ENCODE results near the gene CDH23. TPM values are rescaled to one million over a fixed set of nuclear protein-coding genes. Genes with fewer than 3 reads are reported as not detected.

Gene CDH23
- total and polyA plus RNA-seq, 2 donors = 3.6 to 9.9 TPM

GRCh38 chr10:71515531-71516172 lies 118.9 kb downstream of the CDH23 start:
- Histone ChIP-seq H3K4me1 (ENCODE audit: insufficient read depth) (no peaks in the 10 kb centered on the region), H3K4me3 (ENCODE audit: low read depth, low read length) (no peak overlapping the region), H3K36me3 (ENCODE audit: insufficient read depth) (no peaks in the 10 kb centered on the region), H3K27ac (ENCODE audit: low read depth) (no peak overlapping the region)
- no peak for DNase-seq (ENCODE audit: extremely low spot score)

GRCh38 chr10:71516890-71517289 lies 120.2 kb downstream of the CDH23 start:
- no peaks in the 10 kb centered on the region for H3K36me3 ChIP-seq (ENCODE audit: insufficient read depth)
- H3K4me1 ChIP-seq (ENCODE audit: insufficient read depth) = no peaks in the 10 kb centered on the region
- H3K4me3 ChIP-seq (ENCODE audit: low read depth, low read length) = no peak overlapping the region
- DNase-seq (ENCODE audit: extremely low spot score) = no peak
- no peak overlapping the region for H3K27ac ChIP-seq (ENCODE audit: low read depth)
- 88% methylated on average over 8 of the region's 8 CpGs for whole genome bisulfite sequencing

- 85% methylated on average over 18 of the region's 18 CpGs for WGBS
Observed at GRCh38 chr10:71517298-71518169, 120.8 kb downstream of the CDH23 start.

GRCh38 chr10:71520042-71520441 lies 123.3 kb downstream of the CDH23 start:
- no peak overlapping the region for H3K4me3 ChIP-seq (ENCODE audit: low read depth, low read length)
- WGBS = 87% methylated on average over 8 of the region's 8 CpGs
- no peaks in the 10 kb centered on the region for H3K4me1 ChIP-seq (ENCODE audit: insufficient read depth)
- H3K27ac ChIP-seq (ENCODE audit: low read depth) = no peak overlapping the region
- no peaks in the 10 kb centered on the region for H3K36me3 ChIP-seq (ENCODE audit: insufficient read depth)
- DNase-seq (ENCODE audit: extremely low spot score) = no peak

More at GRCh38 chr10:71517298-71518169, 120.8 kb downstream of the CDH23 start:
- no peak for DNase-seq (ENCODE audit: extremely low spot score)
- Histone ChIP-seq H3K4me3 (ENCODE audit: low read depth, low read length) (no peak overlapping the region), H3K27ac (ENCODE audit: low read depth) (no peak overlapping the region), H3K4me1 (ENCODE audit: insufficient read depth) (no peaks in the 10 kb centered on the region), H3K36me3 (ENCODE audit: insufficient read depth) (no peaks in the 10 kb centered on the region)

- Histone ChIP-seq H3K4me3 (ENCODE audit: low read depth, low read length) (no peak overlapping the region), H3K36me3 (ENCODE audit: insufficient read depth) (no peaks in the 10 kb centered on the region), H3K27ac (ENCODE audit: low read depth) (no peak overlapping the region), H3K4me1 (ENCODE audit: insufficient read depth) (no peaks in the 10 kb centered on the region)
- no peak for DNase-seq (ENCODE audit: extremely low spot score)
- WGBS = 80% methylated on average over 14 of the region's 14 CpGs
Observed at GRCh38 chr10:71521504-71522441, 125.1 kb downstream of the CDH23 start.

GRCh38 chr10:71522442-71523144 lies 125.9 kb downstream of the CDH23 start:
- 76% methylated on average over 5 of the region's 5 CpGs for WGBS
- no peak for DNase-seq (ENCODE audit: extremely low spot score)
- no peak overlapping the region for H3K4me3 ChIP-seq (ENCODE audit: low read depth, low read length)
- H3K36me3 ChIP-seq (ENCODE audit: insufficient read depth) = no peaks in the 10 kb centered on the region
- no peak overlapping the region for H3K27ac ChIP-seq (ENCODE audit: low read depth)
- no peaks in the 10 kb centered on the region for H3K4me1 ChIP-seq (ENCODE audit: insufficient read depth)

- H3K4me3 ChIP-seq (ENCODE audit: low read depth, low read length) = no peak overlapping the region
- H3K27ac ChIP-seq (ENCODE audit: low read depth) = no peak overlapping the region
- no peaks in the 10 kb centered on the region for H3K4me1 ChIP-seq (ENCODE audit: insufficient read depth)
- DNase-seq (ENCODE audit: extremely low spot score) = no peak
- H3K36me3 ChIP-seq (ENCODE audit: insufficient read depth) = no peaks in the 10 kb centered on the region
- 85% methylated on average over 6 of the region's 6 CpGs for WGBS
Observed at GRCh38 chr10:71523756-71524155, 127.0 kb downstream of the CDH23 start.

- DNase-seq (ENCODE audit: extremely low spot score) = no peak
- H3K4me1 ChIP-seq (ENCODE audit: insufficient read depth) = no peaks in the 10 kb centered on the region
- H3K27ac ChIP-seq (ENCODE audit: low read depth) = no peak overlapping the region
- 89% methylated on average over 5 of the region's 5 CpGs for WGBS
- H3K4me3 ChIP-seq (ENCODE audit: low read depth, low read length) = no peak overlapping the region
- H3K36me3 ChIP-seq (ENCODE audit: insufficient read depth) = no peaks in the 10 kb centered on the region
Observed at GRCh38 chr10:71525092-71525491, 128.4 kb downstream of the CDH23 start.

GRCh38 chr10:71525721-71526120 lies 129.0 kb downstream of the CDH23 start:
- 80% methylated on average over 5 of the region's 5 CpGs for WGBS
- H3K27ac ChIP-seq (ENCODE audit: low read depth) = no peak overlapping the region
- DNase-seq (ENCODE audit: extremely low spot score) = no peak
- no peak overlapping the region for H3K4me3 ChIP-seq (ENCODE audit: low read depth, low read length)
- H3K36me3 ChIP-seq (ENCODE audit: insufficient read depth) = no peaks in the 10 kb centered on the region
- H3K4me1 ChIP-seq (ENCODE audit: insufficient read depth) = no peaks in the 10 kb centered on the region

- 81% methylated on average over 11 of the region's 11 CpGs for WGBS
- no peak overlapping the region for H3K4me3 ChIP-seq (ENCODE audit: low read depth, low read length)
- H3K36me3 ChIP-seq (ENCODE audit: insufficient read depth) = no peaks in the 10 kb centered on the region
- DNase-seq (ENCODE audit: extremely low spot score) = no peak
- no peak overlapping the region for H3K27ac ChIP-seq (ENCODE audit: low read depth)
- no peaks in the 10 kb centered on the region for H3K4me1 ChIP-seq (ENCODE audit: insufficient read depth)
Observed at GRCh38 chr10:71526653-71527052, 129.9 kb downstream of the CDH23 start.

GRCh38 chr10:71527135-71527534 lies 130.4 kb downstream of the CDH23 start:
- H3K4me3 ChIP-seq (ENCODE audit: low read depth, low read length) = no peak overlapping the region
- no peak overlapping the region for H3K27ac ChIP-seq (ENCODE audit: low read depth)
- no peak for DNase-seq (ENCODE audit: extremely low spot score)
- WGBS = 69% methylated on average over 12 of the region's 12 CpGs
- no peaks in the 10 kb centered on the region for H3K4me1 ChIP-seq (ENCODE audit: insufficient read depth)
- no peaks in the 10 kb centered on the region for H3K36me3 ChIP-seq (ENCODE audit: insufficient read depth)

- WGBS = 81% methylated on average over 17 of the region's 17 CpGs
- no peak for DNase-seq (ENCODE audit: extremely low spot score)
- H3K27ac ChIP-seq (ENCODE audit: low read depth) = no peak overlapping the region
- H3K4me3 ChIP-seq (ENCODE audit: low read depth, low read length) = no peak overlapping the region
- no peaks in the 10 kb centered on the region for H3K36me3 ChIP-seq (ENCODE audit: insufficient read depth)
- no peaks in the 10 kb centered on the region for H3K4me1 ChIP-seq (ENCODE audit: insufficient read depth)
Observed at GRCh38 chr10:71528371-71529206, 131.9 kb downstream of the CDH23 start.

Measured in urinary bladder (tissue), 4 donors.